ENCODE results near the gene GFM1. TPM values are rescaled to one million over a fixed set of nuclear protein-coding genes. Genes with fewer than 3 reads are reported as not detected.
"Not testable (repeated sequence)": the region's sequence is repeated elsewhere in the genome, so short reads cannot be mapped to it uniquely, and the experiment has no call there.

The GFM1 gene
- total RNA-seq, 1 donor from 2014 or later: 71.5 TPM

- H3K4me1 ChIP-seq (ENCODE audit: control insufficient read depth in 3 of 3, insufficient read depth in 3 of 3, low read length in 3 of 3): peaks cover 0 to 4% (median 0%) of the 10 kb centered on the region in 3 donors
- H3K4me3 ChIP-seq (ENCODE audit: low read length in 3 of 3): peak overlapping the region; percentile 58 to 65 (median 60)
- no peaks in the 10 kb centered on the region for H3K27me3 ChIP-seq (ENCODE audit: control insufficient read depth in 3 of 3, insufficient read depth in 3 of 3, low read length in 3 of 3)
- H3K9ac ChIP-seq (ENCODE audit: low read depth in 1 of 3, low read length in 3 of 3): peak overlapping the region; percentile 36 to 74 (median 59)
- H3K36me3 ChIP-seq (ENCODE audit: control insufficient read depth in 3 of 3, insufficient read depth in 3 of 3, low read length in 3 of 3): peaks cover 10 to 27% (median 13%) of the 10 kb centered on the region in 3 donors
- H3K27ac ChIP-seq (ENCODE audit: low read depth, low read length): peak overlapping the region; percentile 56
- H3K9me3 ChIP-seq (ENCODE audit: control insufficient read depth in 3 of 3, low read length in 3 of 3): no peaks in the 10 kb centered on the region
Observed at GRCh38 chr3:158671821-158672214, 27.5 kb downstream of the GFM1 start.

- H3K9ac ChIP-seq (ENCODE audit: low read depth in 1 of 3, low read length in 3 of 3): peak within 1 kb of the TSS; percentile 36 to 74 (median 59)
- no peaks in the 10 kb centered on the region for H3K9me3 ChIP-seq (ENCODE audit: control insufficient read depth in 3 of 3, low read length in 3 of 3)
Observed at GRCh38 chr3:158672215-158673176, 28.2 kb downstream of the GFM1 start, which contains the start of gene LXN. TSS of gene LXN (minus strand) at chr3:158672648. CDS start at chr3:158672478, 170 bp downstream.

GRCh38 chr3:158678687-158679086 lies 34.4 kb downstream of the GFM1 start:
- H3K4me1 ChIP-seq (ENCODE audit: control insufficient read depth in 3 of 3, insufficient read depth in 3 of 3, low read length in 3 of 3): no peaks in the 10 kb centered on the region
- no peaks in the 10 kb centered on the region for H3K9me3 ChIP-seq (ENCODE audit: control insufficient read depth in 3 of 3, low read length in 3 of 3)
- peaks cover 3 to 13% (median 5%) of the 10 kb centered on the region in 3 donors for H3K36me3 ChIP-seq (ENCODE audit: control insufficient read depth in 3 of 3, insufficient read depth in 3 of 3, low read length in 3 of 3)

More at GRCh38 chr3:158672215-158673176, 28.2 kb downstream of the GFM1 start, which contains the start of gene LXN:
- peak within 1 kb of the TSS; percentile 58 to 65 (median 60) for H3K4me3 ChIP-seq (ENCODE audit: low read length in 3 of 3)
- H3K27me3 ChIP-seq (ENCODE audit: control insufficient read depth in 3 of 3, insufficient read depth in 3 of 3, low read length in 3 of 3): no peaks in the 10 kb centered on the region
- peaks cover 0 to 4% (median 0%) of the 10 kb centered on the region in 3 donors for H3K4me1 ChIP-seq (ENCODE audit: control insufficient read depth in 3 of 3, insufficient read depth in 3 of 3, low read length in 3 of 3)
- peaks cover 10 to 25% (median 13%) of the 10 kb centered on the region in 3 donors for H3K36me3 ChIP-seq (ENCODE audit: control insufficient read depth in 3 of 3, insufficient read depth in 3 of 3, low read length in 3 of 3)
- peak within 1 kb of the TSS; percentile 56 for H3K27ac ChIP-seq (ENCODE audit: low read depth, low read length)

GRCh38 chr3:158679547-158680000 lies 35.2 kb downstream of the GFM1 start:
- Histone ChIP-seq H3K27ac (ENCODE audit: low read depth, low read length) (no peak overlapping the region), H3K4me1 (ENCODE audit: control insufficient read depth in 3 of 3, insufficient read depth in 3 of 3, low read length in 3 of 3) (no peaks in the 10 kb centered on the region), H3K36me3 (ENCODE audit: control insufficient read depth in 3 of 3, insufficient read depth in 3 of 3, low read length in 3 of 3) (peaks cover 3 to 17% (median 5%) of the 10 kb centered on the region in 3 donors), H3K27me3 (ENCODE audit: control insufficient read depth in 3 of 3, insufficient read depth in 3 of 3, low read length in 3 of 3) (no peaks in the 10 kb centered on the region), H3K9me3 (ENCODE audit: control insufficient read depth in 3 of 3, low read length in 3 of 3) (no peaks in the 10 kb centered on the region), H3K9ac (ENCODE audit: low read depth in 1 of 3, low read length in 3 of 3) (no peak overlapping the region), H3K4me3 (ENCODE audit: low read length in 3 of 3) (no peak overlapping the region)

More at GRCh38 chr3:158678687-158679086, 34.4 kb downstream of the GFM1 start:
- H3K27ac ChIP-seq (ENCODE audit: low read depth, low read length): no peak overlapping the region
- H3K4me3 ChIP-seq (ENCODE audit: low read length in 3 of 3): no peak overlapping the region
- no peaks in the 10 kb centered on the region for H3K27me3 ChIP-seq (ENCODE audit: control insufficient read depth in 3 of 3, insufficient read depth in 3 of 3, low read length in 3 of 3)
- H3K9ac ChIP-seq (ENCODE audit: low read depth in 1 of 3, low read length in 3 of 3): no peak overlapping the region

- H3K4me3 ChIP-seq (ENCODE audit: low read length in 3 of 3): no peak overlapping the region
- H3K27ac ChIP-seq (ENCODE audit: low read depth, low read length): no peak overlapping the region
- no peaks in the 10 kb centered on the region for H3K4me1 ChIP-seq (ENCODE audit: control insufficient read depth in 3 of 3, insufficient read depth in 3 of 3, low read length in 3 of 3)
- H3K9ac ChIP-seq (ENCODE audit: low read depth in 1 of 3, low read length in 3 of 3): no peak overlapping the region
- no peaks in the 10 kb centered on the region for H3K27me3 ChIP-seq (ENCODE audit: control insufficient read depth in 3 of 3, insufficient read depth in 3 of 3, low read length in 3 of 3)
- H3K9me3 ChIP-seq (ENCODE audit: control insufficient read depth in 3 of 3, low read length in 3 of 3): no peaks in the 10 kb centered on the region
- H3K36me3 ChIP-seq (ENCODE audit: control insufficient read depth in 3 of 3, insufficient read depth in 3 of 3, low read length in 3 of 3): peaks cover 3 to 18% (median 5%) of the 10 kb centered on the region in 3 donors
Observed at GRCh38 chr3:158680861-158681260, 36.5 kb downstream of the GFM1 start.

GRCh38 chr3:158683230-158683962 lies 39.1 kb downstream of the GFM1 start:
- Histone ChIP-seq H3K27me3 (ENCODE audit: control insufficient read depth in 3 of 3, insufficient read depth in 3 of 3, low read length in 3 of 3) (no peaks in the 10 kb centered on the region), H3K4me1 (ENCODE audit: control insufficient read depth in 3 of 3, insufficient read depth in 3 of 3, low read length in 3 of 3) (no peaks in the 10 kb centered on the region), H3K9ac (ENCODE audit: low read depth in 1 of 3, low read length in 3 of 3) (no peak overlapping the region), H3K36me3 (ENCODE audit: control insufficient read depth in 3 of 3, insufficient read depth in 3 of 3, low read length in 3 of 3) (peaks cover 3 to 15% (median 8%) of the 10 kb centered on the region in 3 donors), H3K9me3 (ENCODE audit: control insufficient read depth in 3 of 3, low read length in 3 of 3) (no peaks in the 10 kb centered on the region), H3K4me3 (ENCODE audit: low read length in 3 of 3) (no peak overlapping the region), H3K27ac (ENCODE audit: low read depth, low read length) (no peak overlapping the region)

GRCh38 chr3:158685159-158685558 lies 40.8 kb downstream of the GFM1 start:
- H3K27ac ChIP-seq (ENCODE audit: low read depth, low read length): no peak overlapping the region
- peaks cover 0 to 12% (median 3%) of the 10 kb centered on the region in 3 donors for H3K36me3 ChIP-seq (ENCODE audit: control insufficient read depth in 3 of 3, insufficient read depth in 3 of 3, low read length in 3 of 3)
- no peaks in the 10 kb centered on the region for H3K27me3 ChIP-seq (ENCODE audit: control insufficient read depth in 3 of 3, insufficient read depth in 3 of 3, low read length in 3 of 3)
- no peaks in the 10 kb centered on the region for H3K4me1 ChIP-seq (ENCODE audit: control insufficient read depth in 3 of 3, insufficient read depth in 3 of 3, low read length in 3 of 3)
- H3K4me3 ChIP-seq (ENCODE audit: low read length in 3 of 3): no peak overlapping the region
- H3K9me3 ChIP-seq (ENCODE audit: control insufficient read depth in 3 of 3, low read length in 3 of 3): no peaks in the 10 kb centered on the region
- no peak overlapping the region for H3K9ac ChIP-seq (ENCODE audit: low read depth in 1 of 3, low read length in 3 of 3)

- H3K27me3 ChIP-seq (ENCODE audit: control insufficient read depth in 3 of 3, insufficient read depth in 3 of 3, low read length in 3 of 3); H3K9me3 ChIP-seq (ENCODE audit: control insufficient read depth in 3 of 3, low read length in 3 of 3); H3K27ac ChIP-seq (ENCODE audit: low read depth, low read length); H3K9ac ChIP-seq (ENCODE audit: low read depth in 1 of 3, low read length in 3 of 3); H3K4me1 ChIP-seq (ENCODE audit: control insufficient read depth in 3 of 3, insufficient read depth in 3 of 3, low read length in 3 of 3); H3K4me3 ChIP-seq (ENCODE audit: low read length in 3 of 3): not testable (repeated sequence)
- peaks cover 7 to 25% (median 14%) of the 10 kb centered on the region in 3 donors for H3K36me3 ChIP-seq (ENCODE audit: control insufficient read depth in 3 of 3, insufficient read depth in 3 of 3, low read length in 3 of 3)
Observed at GRCh38 chr3:158693866-158694456, 49.6 kb downstream of the GFM1 start.

- Histone ChIP-seq H3K36me3 (ENCODE audit: control insufficient read depth in 3 of 3, insufficient read depth in 3 of 3, low read length in 3 of 3) (peaks cover 4 to 13% (median 7%) of the 10 kb centered on the region in 3 donors), H3K27ac (ENCODE audit: low read depth, low read length) (no peak overlapping the region), H3K4me1 (ENCODE audit: control insufficient read depth in 3 of 3, insufficient read depth in 3 of 3, low read length in 3 of 3) (no peaks in the 10 kb centered on the region), H3K27me3 (ENCODE audit: control insufficient read depth in 3 of 3, insufficient read depth in 3 of 3, low read length in 3 of 3) (no peaks in the 10 kb centered on the region), H3K9ac (ENCODE audit: low read depth in 1 of 3, low read length in 3 of 3) (no peak overlapping the region), H3K4me3 (ENCODE audit: low read length in 3 of 3) (no peak overlapping the region), H3K9me3 (ENCODE audit: control insufficient read depth in 3 of 3, low read length in 3 of 3) (no peaks in the 10 kb centered on the region)
Observed at GRCh38 chr3:158696618-158697017, 52.3 kb downstream of the GFM1 start.
